Right kidney (tissue), 9 donors: ENCODE data around the gene PCDHGC5.
A peak's percentile ranks its signal among the peaks of the same experiment; 100 is the strongest.

Experiments
- DNase-seq: peaks from one replicate; pipeline ENCODE4 v3.0.0-alpha.2; 2016
- long read RNA-seq, 8 donors: transcript quantifications; one replicate each; lab custom pipeline, GENCODE V29; 2026

The PCDHGC5 gene
- long read RNA-seq, donor 1: 0 reads
- long read RNA-seq, donor 2: 0 reads
- long read RNA-seq, donor 3, partial matches to known transcripts: 0 of 1 reads
- long read RNA-seq, donor 3, other reads (novel, unspliced or antisense): 0 of 1 reads
- long read RNA-seq, donor 4, partial matches to known transcripts: 0 of 1 reads
- long read RNA-seq, donor 4, other reads (novel, unspliced or antisense): 0 of 1 reads
- long read RNA-seq, donor 5, partial matches to known transcripts: 0 of 1 reads
- long read RNA-seq, donor 5, other reads (novel, unspliced or antisense): 0 of 1 reads
- long read RNA-seq, donor 6: 0 reads
- long read RNA-seq, donor 7: 0 reads
- long read RNA-seq, donor 8: 0 reads

DNA sequence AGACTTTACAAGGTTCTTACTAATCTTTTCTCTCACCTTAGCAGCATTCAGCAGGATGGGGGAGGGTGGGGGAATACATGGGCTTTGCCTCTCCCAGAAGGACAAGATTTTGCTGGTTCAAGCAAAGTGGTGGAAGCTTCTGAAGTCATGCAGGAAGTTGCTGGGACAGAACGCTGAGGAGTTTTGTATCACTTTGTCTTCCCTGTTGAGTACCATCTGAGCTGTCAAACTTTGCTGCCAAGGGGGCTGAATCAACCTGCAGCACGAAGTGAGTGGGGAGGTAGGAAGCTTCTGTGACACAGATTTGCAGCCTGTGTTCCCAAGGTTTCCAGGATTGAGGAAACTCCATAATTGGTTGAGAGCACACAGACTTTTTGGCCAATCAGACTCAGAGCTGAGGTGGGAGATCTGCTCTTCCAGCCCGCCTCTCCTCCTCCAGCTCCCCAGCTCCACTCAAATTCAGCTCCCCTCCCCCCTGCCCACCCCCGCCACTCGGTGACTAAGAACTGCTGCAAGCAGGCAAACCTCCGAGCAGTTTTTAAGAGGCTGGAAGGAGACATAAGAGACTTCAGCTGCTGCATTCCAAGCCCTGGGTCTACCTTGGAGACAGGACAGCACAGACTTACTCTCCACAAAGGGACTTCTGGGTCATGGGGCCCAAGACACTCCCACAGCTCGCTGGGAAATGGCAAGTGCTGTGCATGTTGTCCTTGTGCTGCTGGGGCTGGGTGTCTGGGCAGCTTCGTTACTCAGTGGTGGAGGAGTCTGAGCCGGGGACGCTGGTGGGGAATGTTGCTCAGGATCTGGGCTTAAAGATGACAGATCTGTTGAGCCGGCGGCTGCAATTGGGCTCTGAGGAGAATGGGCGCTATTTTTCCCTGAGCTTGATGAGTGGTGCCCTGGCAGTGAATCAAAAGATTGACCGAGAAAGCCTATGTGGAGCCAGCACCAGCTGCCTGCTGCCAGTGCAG is at the start of gene PCDHGC5:
TSS of gene PCDHGC5 (plus strand) at position 491 of the 971 bp plus-strand sequence. CDS start at position 651, 160 bp downstream.
- no peak for DNase-seq

DNA sequence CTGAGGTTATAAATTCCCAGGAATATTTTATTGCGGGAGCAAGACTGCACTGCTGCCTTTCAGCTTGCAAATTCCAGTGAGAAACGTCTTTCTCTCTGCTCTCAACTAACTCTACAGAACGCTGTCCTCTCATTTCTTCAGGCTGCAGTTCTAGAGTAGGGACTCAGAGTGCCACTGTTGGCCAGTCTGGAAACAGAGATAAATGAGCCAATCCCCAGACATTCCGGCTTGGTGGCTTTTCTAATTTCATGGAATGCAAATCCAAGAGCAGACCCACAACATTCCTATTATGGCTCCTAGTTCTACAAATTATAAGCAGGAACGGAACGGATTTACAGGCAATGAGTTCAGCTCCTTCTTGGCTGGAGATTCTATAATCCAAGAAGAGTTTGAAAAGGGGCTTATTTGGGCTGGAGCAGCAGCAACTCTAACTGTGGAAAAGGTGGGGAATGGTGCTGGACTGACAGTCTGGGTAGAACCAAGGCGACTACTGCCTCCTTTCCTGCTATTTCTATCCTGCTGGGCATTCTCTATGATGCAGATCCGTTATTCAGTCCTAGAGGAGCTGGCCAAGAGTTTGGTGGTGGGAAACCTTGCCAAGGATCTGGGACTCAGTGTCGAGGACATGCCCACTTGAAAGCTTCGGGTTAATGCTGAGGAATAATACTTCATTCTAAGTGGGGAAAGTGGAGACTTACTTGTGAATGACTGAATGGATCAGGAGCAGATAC is 49.3 kb upstream of the PCDHGC5 start:
- DNase-seq: no peak

DNA sequence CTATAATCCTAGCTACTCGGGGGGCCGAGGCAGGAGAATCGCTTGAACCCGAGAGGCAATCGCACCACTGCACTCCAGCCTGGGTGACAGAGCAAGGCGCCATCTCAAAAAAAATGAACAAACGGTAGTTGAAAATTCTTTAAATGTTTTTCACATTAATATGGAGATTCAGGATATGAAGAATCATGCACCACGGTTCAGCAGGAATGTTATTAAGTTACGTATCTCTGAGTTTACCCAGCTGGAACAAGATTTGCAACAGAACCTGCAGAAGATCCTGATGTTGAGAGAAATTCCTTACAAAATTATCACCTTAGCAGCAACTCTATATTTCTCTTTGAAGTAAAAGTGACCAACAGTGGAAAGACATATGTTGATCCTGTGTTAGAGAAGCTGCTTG is 48.5 kb upstream of the PCDHGC5 start:
- DNase-seq: no peak

DNA sequence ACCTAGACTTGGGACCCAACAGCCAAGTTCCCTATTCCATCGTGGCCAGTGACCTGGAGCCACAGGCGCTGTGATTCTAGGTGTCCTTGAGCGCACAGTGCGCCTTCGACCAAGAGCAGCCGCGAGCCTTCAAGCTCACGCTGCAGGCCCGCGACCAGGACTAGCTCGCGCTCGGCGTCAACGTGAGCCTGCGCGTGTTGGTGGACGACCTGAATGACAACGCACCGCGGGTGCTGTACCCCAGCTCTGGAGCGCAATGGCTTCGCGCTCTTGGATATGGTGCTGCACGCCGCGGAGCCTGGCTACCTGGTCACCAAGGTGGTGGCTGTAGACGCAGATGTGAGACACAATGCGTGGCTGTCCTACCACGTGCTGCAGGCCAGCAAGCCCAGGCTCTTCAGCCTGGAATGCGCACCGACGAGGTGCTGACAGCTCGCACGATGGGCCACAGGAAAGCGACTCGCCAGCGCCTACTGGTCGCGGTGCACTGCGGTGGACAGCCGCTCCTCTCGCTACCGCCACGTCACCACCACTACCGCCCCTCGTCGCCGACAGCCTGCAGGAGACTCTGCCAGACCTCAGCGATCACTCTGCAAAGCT is 47.2 kb upstream of the PCDHGC5 start:
- no peak for DNase-seq

DNA sequence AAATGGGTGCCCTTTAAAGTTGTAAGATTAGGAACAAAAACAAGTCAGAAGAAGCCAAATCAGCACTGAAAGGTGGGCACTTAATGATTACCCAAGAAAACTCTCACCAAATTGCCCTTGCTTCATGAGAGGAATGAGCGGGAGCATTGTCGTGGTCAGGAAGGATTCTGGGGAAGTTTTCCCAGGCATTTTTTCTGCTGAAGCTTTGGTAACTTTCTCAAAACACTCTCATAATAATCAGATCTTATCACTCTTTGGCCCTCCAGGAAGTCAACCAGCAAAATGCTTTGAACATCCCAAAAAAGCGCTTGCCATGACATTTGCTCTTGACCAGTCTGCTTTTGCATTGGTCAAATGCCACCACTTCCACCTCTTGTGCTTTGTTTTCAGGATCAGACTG is 23.5 kb upstream of the PCDHGC5 start:
- no peak for DNase-seq

DNA sequence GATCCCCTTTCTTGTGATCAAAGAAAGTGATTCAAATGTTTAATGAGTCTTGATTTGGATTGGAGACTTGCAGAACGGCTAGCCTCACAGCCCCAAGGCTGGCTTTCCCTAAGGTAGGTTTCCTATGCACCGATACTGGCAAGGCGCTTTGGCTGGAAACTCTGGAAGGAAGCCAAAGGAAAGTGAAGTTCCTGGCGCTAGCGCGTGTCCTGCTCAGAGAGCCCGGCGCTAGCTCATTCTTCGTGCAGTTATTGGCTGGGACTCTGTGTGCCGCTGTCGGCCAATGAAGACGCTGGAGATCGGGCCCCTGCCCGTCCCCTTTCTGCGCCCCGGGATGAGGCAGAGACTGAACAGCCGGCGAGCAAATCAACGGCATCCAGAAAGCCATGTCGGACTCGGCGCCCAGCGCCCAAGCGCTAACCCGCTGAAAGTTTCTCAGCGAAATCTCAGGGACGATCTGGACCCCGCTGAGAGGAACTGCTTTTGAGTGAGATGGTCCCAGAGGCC is 13.2 kb upstream of the PCDHGC5 start, which contains the start of gene PCDHGC3:
TSS of gene PCDHGC3 (plus strand) at position 342 of the 507 bp plus-strand sequence. CDS start at position 493, 151 bp downstream.
- DNase-seq: no peak

DNA sequence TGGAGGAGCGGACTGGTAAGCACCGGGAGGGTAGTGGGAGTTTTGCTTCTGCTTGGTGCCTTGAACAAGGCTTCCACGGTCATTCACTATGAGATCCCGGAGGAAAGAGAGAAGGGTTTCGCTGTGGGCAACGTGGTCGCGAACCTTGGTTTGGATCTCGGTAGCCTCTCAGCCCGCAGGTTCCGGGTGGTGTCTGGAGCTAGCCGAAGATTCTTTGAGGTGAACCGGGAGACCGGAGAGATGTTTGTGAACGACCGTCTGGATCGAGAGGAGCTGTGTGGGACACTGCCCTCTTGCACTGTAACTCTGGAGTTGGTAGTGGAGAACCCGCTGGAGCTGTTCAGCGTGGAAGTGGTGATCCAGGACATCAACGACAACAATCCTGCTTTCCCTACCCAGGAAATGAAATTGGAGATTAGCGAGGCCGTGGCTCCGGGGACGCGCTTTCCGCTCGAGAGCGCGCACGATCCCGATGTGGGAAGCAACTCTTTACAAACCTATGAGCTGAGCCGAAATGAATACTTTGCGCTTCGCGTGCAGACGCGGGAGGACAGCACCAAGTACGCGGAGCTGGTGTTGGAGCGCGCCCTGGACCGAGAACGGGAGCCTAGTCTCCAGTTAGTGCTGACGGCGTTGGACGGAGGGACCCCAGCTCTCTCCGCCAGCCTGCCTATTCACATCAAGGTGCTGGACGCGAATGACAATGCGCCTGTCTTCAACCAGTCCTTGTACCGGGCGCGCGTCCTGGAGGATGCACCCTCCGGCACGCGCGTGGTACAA is 12.6 kb upstream of the PCDHGC5 start:
- peak; percentile 89 for DNase-seq

DNA sequence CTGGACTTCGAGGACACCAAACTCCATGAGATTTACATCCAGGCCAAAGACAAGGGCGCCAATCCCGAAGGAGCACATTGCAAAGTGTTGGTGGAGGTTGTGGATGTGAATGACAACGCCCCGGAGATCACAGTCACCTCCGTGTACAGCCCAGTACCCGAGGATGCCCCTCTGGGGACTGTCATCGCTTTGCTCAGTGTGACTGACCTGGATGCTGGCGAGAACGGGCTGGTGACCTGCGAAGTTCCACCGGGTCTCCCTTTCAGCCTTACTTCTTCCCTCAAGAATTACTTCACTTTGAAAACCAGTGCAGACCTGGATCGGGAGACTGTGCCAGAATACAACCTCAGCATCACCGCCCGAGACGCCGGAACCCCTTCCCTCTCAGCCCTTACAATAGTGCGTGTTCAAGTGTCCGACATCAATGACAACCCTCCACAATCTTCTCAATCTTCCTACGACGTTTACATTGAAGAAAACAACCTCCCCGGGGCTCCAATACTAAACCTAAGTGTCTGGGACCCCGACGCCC is 11.8 kb upstream of the PCDHGC5 start:
- no peak for DNase-seq

DNA sequence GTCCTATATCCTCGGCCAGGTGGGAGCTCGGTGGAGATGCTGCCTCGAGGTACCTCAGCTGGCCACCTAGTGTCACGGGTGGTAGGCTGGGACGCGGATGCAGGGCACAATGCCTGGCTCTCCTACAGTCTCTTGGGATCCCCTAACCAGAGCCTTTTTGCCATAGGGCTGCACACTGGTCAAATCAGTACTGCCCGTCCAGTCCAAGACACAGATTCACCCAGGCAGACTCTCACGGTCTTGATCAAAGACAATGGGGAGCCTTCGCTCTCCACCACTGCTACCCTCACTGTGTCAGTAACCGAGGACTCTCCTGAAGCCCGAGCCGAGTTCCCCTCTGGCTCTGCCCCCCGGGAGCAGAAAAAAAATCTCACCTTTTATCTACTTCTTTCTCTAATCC is 11.1 kb upstream of the PCDHGC5 start:
- peak; percentile 60 for DNase-seq

DNA sequence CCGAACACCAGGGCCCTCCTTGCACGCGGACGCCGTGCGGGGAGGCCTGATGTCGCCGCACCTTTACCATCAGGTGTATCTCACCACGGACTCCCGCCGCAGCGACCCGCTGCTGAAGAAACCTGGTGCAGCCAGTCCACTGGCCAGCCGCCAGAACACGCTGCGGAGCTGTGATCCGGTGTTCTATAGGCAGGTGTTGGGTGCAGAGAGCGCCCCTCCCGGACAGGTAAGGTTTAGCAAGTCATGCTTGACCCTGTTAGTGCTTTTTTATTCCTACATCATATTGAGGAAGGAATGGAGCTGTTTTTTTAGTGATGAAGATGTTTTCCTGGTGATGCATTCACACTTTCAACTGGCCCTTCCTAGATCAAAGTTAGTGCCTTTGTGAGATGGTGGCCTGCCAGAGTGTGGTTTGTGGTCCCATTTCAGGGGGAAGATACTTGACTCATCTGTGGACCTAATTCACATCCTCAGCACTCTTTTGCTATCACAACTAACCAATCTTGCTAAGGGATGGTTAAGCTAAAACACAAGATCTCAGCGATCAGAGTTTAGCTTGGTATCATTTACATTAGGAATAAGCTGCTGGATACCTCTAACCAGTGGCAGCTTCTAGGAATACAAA is 10.4 kb upstream of the PCDHGC5 start:
- DNase-seq: no peak

DNA sequence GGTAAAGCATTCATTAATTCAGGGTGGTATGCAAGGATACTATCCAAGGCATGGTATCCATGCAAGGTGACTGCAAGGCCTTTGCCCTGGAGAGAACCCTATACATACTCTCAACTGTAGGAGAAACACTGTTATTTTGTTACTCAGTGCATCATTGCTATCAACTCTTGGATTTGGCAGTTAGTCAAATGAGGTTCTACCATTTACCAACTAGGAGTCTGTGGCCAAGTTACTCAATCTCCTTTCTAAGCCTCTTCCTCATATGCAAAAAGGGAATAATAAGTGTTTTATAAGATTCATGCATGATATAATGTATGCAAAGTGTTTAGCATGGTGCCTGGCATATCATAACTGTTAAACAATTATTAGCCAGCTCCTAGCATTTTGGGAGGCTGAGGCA is 9.1 kb upstream of the PCDHGC5 start:
- no peak for DNase-seq

DNA sequence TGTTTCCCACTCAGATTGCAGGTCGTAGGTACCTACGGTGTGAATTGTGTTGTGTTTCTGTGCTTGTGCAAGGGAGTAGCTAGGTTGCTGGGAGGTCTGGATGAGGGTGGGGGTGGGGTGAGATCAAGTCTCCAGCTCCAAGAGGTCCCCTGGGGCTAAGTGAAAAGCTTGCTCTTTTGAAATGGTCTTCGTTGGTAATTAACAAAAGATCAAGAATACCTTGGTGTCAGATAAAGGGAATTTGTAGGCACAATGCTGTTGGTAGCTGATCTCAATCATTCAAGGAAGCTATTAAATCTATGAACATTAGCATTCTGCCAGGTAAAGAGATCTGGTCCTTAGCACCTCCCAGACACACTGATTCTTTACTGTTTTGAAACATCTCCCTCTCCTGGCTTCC is 5.0 kb upstream of the PCDHGC5 start:
- no peak for DNase-seq

DNA sequence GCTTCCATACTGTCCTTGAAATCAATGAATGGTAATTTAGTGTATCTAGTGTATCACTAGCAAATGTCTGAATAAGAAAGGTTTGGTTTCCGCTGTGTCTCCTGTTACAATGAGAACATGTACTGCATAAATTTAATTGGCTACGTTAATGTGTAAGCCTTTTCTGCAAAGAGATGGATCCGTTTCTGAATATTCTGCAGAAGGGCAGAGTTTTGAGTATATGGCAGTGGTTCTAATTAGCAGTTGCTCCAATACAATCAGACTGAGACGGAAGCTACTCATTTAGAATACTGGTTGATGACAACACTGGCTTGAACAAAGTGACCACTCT is 4.6 kb upstream of the PCDHGC5 start:
- DNase-seq: no peak

DNA sequence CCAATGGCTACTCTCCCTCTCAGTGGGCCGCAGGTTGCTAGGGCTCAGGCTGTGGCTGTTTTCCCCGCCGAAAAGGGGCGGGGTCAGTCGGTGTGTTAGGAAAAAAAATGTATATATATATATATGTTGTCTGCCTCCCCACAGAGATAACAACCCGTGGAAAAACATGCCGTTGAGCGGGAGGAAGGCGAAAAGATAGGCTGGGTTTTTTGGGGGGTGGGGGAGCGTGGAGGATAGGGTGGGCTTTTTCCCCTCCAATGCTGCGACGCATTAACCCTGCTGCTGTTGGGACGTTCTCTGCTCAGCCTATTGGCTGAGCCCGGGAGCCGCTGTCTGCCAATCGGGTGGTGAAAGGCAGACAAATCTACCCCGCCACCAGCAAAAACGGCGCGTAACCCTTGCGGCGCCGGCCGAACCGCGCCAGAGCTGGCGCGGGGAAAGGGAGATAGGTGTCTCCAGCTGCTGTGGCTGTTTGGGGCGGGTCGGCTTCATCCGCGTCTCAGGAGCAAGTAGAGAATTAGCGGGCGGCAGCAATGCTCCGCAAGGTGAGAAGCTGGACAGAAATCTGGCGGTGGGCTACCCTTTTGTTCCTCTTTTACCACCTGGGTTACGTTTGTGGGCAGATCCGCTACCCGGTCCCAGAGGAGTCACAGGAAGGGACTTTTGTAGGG is 4.1 kb upstream of the PCDHGC5 start, which contains the start of gene PCDHGC4:
TSS of gene PCDHGC4 (plus strand) at position 390 of the 671 bp plus-strand sequence. CDS start at position 534, 144 bp downstream.
- DNase-seq: peak; percentile 72

DNA sequence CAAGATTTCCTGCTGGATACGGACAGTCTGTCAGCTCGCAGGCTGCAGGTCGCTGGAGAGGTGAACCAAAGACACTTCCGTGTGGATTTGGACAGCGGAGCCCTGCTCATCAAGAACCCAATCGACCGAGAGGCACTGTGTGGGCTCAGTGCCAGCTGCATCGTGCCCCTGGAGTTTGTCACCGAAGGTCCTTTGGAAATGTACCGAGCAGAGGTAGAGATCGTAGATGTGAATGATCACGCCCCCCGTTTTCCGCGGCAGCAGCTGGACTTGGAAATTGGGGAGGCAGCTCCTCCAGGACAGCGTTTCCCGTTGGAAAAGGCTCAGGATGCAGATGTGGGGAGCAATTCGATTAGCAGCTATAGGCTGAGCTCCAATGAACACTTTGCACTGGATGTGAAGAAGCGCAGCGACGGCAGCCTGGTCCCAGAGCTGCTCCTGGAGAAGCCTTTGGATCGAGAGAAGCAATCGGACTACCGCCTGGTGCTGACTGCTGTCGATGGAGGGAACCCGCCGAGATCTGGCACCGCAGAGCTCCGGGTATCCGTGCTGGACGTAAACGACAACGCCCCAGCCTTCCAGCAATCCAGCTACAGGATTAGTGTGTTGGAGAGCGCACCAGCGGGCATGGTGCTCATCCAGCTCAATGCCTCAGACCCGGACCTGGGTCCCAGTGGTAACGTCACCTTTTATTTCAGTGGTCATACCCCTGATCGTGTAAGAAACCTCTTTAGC is 3.4 kb upstream of the PCDHGC5 start:
- DNase-seq: no peak

DNA sequence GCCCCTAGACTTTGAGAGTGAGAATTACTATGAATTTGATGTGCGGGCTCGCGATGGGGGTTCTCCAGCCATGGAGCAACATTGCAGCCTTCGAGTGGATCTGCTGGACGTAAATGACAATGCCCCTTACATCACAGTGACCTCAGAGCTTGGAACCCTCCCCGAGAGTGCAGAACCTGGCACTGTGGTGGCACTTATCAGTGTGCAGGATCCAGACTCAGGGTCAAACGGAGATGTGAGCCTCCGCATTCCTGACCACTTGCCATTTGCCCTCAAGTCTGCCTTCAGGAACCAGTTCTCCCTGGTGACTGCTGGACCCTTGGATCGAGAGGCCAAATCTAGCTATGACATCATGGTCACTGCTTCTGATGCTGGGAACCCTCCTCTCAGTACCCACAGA is 2.8 kb upstream of the PCDHGC5 start:
- DNase-seq: no peak

DNA sequence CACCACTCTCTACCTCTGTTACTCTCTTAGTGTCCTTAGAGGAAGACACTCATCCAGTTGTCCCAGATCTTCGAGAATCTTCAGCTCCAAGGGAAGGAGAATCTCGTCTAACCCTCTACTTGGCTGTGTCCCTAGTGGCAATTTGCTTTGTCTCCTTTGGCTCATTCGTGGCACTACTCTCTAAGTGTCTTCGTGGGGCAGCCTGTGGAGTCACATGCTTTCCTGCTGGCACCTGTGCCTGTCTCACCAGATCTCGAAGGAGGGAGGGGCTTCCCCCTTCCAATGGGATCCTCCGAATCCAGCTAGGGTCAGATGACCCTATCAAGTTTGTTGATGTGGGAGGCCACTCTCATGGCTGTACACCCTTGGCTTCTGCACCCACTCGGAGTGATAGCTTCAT is 1.8 kb upstream of the PCDHGC5 start:
- no peak for DNase-seq

DNA sequence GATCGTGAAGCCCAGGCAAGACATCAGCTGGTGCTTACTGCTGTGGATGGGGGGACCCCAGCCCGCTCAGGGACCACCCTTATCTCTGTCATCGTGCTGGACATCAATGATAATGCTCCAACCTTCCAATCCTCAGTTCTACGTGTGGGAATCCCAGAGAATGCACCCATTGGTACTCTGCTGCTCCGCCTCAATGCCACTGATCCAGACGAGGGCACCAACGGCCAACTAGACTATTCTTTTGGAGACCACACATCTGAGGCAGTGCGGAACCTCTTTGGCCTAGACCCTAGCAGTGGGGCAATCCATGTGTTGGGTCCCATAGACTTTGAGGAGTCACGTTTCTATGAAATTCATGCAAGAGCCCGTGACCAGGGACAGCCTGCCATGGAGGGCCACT is 960 bp downstream of the PCDHGC5 start:
- no peak for DNase-seq

DNA sequence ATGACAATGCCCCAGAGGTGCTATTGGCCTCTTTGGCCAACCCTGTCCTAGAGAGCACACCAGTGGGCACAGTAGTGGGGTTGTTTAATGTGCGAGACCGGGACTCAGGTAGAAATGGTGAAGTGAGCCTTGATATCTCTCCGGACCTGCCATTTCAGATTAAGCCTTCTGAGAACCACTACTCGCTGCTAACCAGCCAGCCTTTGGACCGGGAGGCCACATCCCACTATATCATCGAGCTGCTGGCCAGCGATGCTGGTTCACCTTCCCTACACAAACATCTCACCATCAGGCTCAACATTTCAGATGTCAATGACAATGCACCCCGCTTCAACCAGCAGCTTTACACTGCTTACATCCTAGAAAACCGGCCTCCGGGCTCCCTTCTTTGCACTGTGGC is 1.4 kb downstream of the PCDHGC5 start:
- DNase-seq: no peak
